ENCODE results near the gene TARS2. TPM values are rescaled to one million over a fixed set of nuclear protein-coding genes. Genes with fewer than 3 reads are reported as not detected.
A peak's percentile ranks its signal among the peaks of the same experiment; 100 is the strongest.

Gene TARS2
- total RNA-seq, 1 experiment from 2014 or later, result 30.6 TPM

DNA sequence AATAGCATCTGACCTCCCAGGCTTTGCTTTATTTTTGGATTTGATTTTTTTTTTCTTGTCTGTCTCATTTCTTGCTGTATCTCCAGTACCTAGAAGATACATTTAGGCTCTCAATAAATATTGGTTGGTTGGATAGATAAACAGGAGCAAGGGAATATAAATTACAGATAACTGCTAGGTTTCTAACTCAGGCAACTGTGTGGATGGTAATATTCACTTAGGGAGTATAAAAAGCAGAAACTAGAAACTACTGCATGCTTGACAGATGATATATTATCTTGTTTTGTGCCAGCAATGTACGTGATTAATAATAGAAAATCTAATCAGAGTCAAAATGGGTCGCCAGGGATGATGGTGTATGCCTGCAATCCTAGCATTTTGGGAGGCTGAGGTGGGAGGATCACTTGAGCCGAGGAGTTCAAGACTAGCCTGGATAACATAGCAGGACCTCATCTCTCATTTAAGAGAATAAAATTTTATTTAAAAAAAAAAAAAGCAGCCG lies 31.0 kb upstream of the TARS2 start:
- CTCF ChIA-PET, result no interaction called here

DNA sequence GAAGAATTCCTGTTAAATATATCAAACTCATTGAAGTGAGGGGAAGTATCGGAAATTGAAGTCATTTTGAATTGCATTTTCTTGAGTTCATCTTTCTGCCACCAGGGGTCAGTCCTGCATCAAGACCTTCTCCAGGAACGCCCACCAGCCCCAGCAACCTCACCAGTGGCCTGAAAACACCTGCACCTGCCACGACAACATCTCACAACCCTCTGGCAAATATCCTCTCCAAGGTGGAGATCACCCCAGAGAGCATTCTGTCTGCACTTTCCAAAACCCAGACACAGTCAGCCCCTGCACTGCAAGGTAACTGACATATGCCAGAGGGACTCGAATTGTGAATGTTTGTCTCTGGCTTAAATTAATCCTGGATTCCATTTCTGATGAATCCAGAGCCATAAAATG lies 22.8 kb upstream of the TARS2 start:
- BruUV-seq (replicated peaks), result no TSS peak
- TF ChIP-seq, protein P1, sequence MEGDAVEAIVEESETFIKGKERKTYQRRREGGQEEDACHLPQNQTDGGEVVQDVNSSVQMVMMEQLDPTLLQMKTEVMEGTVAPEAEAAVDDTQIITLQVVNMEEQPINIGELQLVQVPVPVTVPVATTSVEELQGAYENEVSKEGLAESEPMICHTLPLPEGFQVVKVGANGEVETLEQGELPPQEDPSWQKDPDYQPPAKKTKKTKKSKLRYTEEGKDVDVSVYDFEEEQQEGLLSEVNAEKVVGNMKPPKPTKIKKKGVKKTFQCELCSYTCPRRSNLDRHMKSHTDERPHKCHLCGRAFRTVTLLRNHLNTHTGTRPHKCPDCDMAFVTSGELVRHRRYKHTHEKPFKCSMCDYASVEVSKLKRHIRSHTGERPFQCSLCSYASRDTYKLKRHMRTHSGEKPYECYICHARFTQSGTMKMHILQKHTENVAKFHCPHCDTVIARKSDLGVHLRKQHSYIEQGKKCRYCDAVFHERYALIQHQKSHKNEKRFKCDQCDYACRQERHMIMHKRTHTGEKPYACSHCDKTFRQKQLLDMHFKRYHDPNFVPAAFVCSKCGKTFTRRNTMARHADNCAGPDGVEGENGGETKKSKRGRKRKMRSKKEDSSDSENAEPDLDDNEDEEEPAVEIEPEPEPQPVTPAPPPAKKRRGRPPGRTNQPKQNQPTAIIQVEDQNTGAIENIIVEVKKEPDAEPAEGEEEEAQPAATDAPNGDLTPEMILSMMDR (IDR thresholded peaks at IDR 0.05; ENCODE audit: insufficient read depth in 1 of 2, low read depth in 1 of 2, low read length in 1 of 2, severe bottlenecking in 1 of 2, unreplicated experiment in 1 of 2), result peak; percentile 71 to 79
- intact Hi-C loops (cut with micrococcal nuclease; ENCODE audit: unreplicated experiment), result loop anchor here (1.0 kb wide), 3 partner anchors 52 to 85 kb away; partner anchors contain the start of gene ADAMTSL4
- Mint-ChIP-seq H3K27me3 (ENCODE audit: insufficient read depth, unreplicated experiment) (no peaks in the 10 kb centered on the region), H3K4me1 (ENCODE audit: low read depth, unreplicated experiment) (no peaks in the 10 kb centered on the region), H3K27ac (ENCODE audit: unreplicated experiment) (no peak overlapping the region), H3K4me3 (ENCODE audit: unreplicated experiment) (no peak overlapping the region), H3K36me3 (ENCODE audit: insufficient read depth, unreplicated experiment) (peaks cover 56% of the 10 kb centered on the region), H3K9me3 (ENCODE audit: unreplicated experiment) (no peaks in the 10 kb centered on the region)
- no peaks in the 10 kb centered on the region for H3K4me1 ChIP-seq
- H3K4me3 ChIP-seq (ENCODE audit: low read depth, low read length), result no peak overlapping the region
- CTCF ChIA-PET, result no interaction called here
- no peaks in the 10 kb centered on the region for H3K9me3 ChIP-seq
- POLR2A ChIA-PET, result no interaction called here
- H3K27me3 ChIP-seq (replicated peaks; ENCODE audit: control insufficient read depth, insufficient read depth, low read length), result no peaks in the 10 kb centered on the region
- peaks cover 3% of the 10 kb centered on the region for H3K36me3 ChIP-seq (ENCODE audit: control insufficient read depth, insufficient read depth, low read length)
- DNase-seq, result peak; percentile 67 to 78

More for the DNA sequence above, 31.0 kb upstream of the TARS2 start:
- Mint-ChIP-seq H3K27me3 (ENCODE audit: insufficient read depth, unreplicated experiment) (no peaks in the 10 kb centered on the region), H3K27ac (ENCODE audit: unreplicated experiment) (no peak overlapping the region), H3K4me1 (ENCODE audit: low read depth, unreplicated experiment) (no peaks in the 10 kb centered on the region), H3K4me3 (ENCODE audit: unreplicated experiment) (no peak overlapping the region), H3K9me3 (ENCODE audit: unreplicated experiment) (no peaks in the 10 kb centered on the region), H3K36me3 (ENCODE audit: insufficient read depth, unreplicated experiment) (peaks cover 55% of the 10 kb centered on the region)
- Histone ChIP-seq H3K4me1 (no peaks in the 10 kb centered on the region), H3K27me3 (replicated peaks; ENCODE audit: control insufficient read depth, insufficient read depth, low read length) (no peaks in the 10 kb centered on the region), H3K36me3 (ENCODE audit: control insufficient read depth, insufficient read depth, low read length) (peaks cover 1% of the 10 kb centered on the region), H3K4me3 (ENCODE audit: low read depth, low read length) (no peak overlapping the region), H3K9me3 (no peaks in the 10 kb centered on the region)
- TF ChIP-seq, protein P1 (IDR thresholded peaks at IDR 0.05; ENCODE audit: insufficient read depth in 1 of 2, low read depth in 1 of 2, low read length in 1 of 2, severe bottlenecking in 1 of 2, unreplicated experiment in 1 of 2), result no peak
- POLR2A ChIA-PET, result no interaction called here
- no TSS peak for BruUV-seq (replicated peaks)
- DNase-seq, result no peak
- intact Hi-C loops (cut with micrococcal nuclease; ENCODE audit: unreplicated experiment), result no loop called here

DNA sequence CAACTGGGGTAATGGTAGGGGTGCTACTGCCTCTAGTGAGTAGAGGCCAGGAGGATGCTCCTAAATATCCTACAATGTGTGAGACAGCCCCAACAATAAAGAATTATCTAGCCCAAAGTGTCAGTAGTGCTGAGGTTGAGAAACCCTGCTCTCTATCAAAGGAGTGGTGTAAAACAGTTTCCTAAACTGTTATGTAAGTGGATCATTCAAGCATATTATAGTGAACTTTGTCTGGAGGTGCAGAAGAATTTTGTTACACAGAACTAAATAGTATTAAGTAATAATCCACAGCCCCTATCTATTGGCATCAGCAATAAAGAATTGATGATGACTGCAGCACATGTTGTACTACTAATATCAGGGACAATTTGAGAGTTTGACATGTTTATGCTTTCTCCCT lies 20.3 kb upstream of the TARS2 start:
- peaks cover 7% of the 10 kb centered on the region for H3K36me3 ChIP-seq (ENCODE audit: control insufficient read depth, insufficient read depth, low read length)
- H3K4me3 ChIP-seq (ENCODE audit: low read depth, low read length), result no peak overlapping the region
- H3K4me1 Mint-ChIP-seq (ENCODE audit: low read depth, unreplicated experiment), result peaks cover 11% of the 10 kb centered on the region
- POLR2A ChIA-PET, result no interaction called here
- H3K4me3 Mint-ChIP-seq (ENCODE audit: unreplicated experiment), result no peak overlapping the region
- DNase-seq, result no peak
- H3K9me3 Mint-ChIP-seq (ENCODE audit: unreplicated experiment), result no peaks in the 10 kb centered on the region
- H3K9me3 ChIP-seq, result no peaks in the 10 kb centered on the region
- H3K27me3 ChIP-seq (replicated peaks; ENCODE audit: control insufficient read depth, insufficient read depth, low read length), result no peaks in the 10 kb centered on the region
- H3K4me1 ChIP-seq, result no peaks in the 10 kb centered on the region
- H3K27ac Mint-ChIP-seq (ENCODE audit: unreplicated experiment), result no peak overlapping the region
- TF ChIP-seq, protein P1 (IDR thresholded peaks at IDR 0.05; ENCODE audit: insufficient read depth in 1 of 2, low read depth in 1 of 2, low read length in 1 of 2, severe bottlenecking in 1 of 2, unreplicated experiment in 1 of 2), result no peak
- CTCF ChIA-PET, result no interaction called here
- H3K27me3 Mint-ChIP-seq (ENCODE audit: insufficient read depth, unreplicated experiment), result no peaks in the 10 kb centered on the region
- H3K36me3 Mint-ChIP-seq (ENCODE audit: insufficient read depth, unreplicated experiment), result peaks cover 65% of the 10 kb centered on the region
- BruUV-seq (replicated peaks), result no TSS peak
- intact Hi-C loops (cut with micrococcal nuclease; ENCODE audit: unreplicated experiment), result no loop called here

Data from Caco-2 (cell line).